Measurements from ENCODE around the gene CTRB2.

Gene CTRB2

DNA sequence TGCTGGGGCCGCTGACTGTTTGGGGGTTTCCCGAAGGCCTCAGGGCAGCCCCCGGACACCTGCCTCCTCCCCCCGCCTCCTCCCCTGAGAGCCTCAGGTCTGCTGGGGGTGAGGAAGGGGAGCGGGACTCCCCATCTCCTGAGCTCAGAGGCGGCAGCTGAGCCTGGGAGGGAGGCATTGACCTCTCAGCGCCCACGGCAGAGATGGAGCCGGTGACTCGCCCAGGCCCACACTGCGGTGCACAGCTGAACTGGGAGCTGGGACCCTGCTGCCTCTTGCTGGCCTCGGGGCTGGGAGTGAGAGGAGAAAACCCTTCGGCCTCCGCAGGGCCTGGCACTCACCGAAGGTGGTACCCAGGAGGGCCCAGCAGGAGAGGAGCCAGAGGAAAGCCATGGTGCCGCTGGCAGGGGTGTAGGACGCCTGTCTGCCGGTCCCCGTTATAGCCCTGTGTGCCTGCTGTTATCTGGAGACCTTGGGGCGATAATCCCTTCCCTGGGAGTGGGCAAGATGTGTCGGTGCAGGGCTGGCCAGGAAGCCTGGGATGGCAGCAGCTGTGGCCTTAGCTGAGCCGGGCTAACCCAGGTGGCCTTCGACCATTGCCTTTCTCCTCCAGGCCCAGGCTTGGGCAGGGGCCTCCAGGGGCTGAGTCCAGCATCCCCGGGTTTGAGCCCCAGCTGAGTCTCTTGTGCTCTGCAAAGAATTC lies at the start of gene CTRB2:
Gene CTRB2 (minus strand): TSS at position 413 of the 703 bp plus-strand sequence. CDS start 20 bp downstream, at position 393.
- no peak for DNase-seq (ENCODE audit: low read depth)

DNA sequence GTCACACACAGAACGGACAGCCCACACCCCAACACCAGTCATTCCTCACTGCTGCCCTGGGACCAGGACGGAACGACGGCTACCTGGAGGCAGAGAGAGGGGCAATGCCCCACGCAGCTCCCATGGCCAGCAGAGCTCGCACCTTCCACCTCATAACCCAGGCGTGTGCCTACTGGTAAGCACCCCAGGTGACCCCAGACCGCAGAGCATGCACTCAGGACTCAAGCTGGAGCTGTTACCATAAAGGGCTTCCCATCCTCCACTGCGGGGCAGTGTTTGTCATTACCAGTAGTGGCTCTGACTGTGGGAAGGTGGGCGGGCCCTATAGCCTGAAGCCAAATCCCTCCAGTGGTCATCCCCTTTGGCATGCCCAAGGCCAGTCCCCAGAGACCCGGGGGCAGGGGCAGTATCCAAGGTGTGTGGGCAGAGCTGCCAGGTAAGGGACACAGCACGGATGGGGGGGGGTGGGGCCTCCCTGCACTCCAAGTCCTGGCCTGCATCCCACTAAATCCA lies 49.2 kb upstream of the CTRB2 start:
- DNase-seq (ENCODE audit: low read depth): no peak

DNA sequence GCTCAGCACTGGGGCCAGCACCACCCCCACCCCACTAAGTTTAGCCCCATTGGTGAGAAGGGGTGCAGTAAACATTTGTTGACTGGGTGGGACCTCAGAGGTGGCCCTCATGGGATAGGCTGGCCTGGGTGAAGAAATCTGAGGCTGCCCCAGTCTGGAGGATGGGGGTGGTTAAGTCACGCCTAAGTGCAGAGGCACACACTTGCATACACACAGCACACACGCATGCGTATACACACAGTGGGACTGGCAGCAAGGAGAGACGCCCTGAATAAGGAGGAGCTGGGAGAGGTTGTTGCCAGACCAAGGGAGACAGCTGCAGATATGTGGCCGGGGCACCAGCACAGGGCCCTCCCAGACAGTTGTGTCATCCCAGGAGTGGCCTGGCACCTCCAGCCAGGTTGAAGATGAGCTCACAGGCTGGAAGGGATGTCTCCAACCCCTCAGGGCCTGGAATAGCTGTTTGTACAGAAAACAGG lies 47.4 kb upstream of the CTRB2 start:
- no peak for DNase-seq (ENCODE audit: low read depth)

DNA sequence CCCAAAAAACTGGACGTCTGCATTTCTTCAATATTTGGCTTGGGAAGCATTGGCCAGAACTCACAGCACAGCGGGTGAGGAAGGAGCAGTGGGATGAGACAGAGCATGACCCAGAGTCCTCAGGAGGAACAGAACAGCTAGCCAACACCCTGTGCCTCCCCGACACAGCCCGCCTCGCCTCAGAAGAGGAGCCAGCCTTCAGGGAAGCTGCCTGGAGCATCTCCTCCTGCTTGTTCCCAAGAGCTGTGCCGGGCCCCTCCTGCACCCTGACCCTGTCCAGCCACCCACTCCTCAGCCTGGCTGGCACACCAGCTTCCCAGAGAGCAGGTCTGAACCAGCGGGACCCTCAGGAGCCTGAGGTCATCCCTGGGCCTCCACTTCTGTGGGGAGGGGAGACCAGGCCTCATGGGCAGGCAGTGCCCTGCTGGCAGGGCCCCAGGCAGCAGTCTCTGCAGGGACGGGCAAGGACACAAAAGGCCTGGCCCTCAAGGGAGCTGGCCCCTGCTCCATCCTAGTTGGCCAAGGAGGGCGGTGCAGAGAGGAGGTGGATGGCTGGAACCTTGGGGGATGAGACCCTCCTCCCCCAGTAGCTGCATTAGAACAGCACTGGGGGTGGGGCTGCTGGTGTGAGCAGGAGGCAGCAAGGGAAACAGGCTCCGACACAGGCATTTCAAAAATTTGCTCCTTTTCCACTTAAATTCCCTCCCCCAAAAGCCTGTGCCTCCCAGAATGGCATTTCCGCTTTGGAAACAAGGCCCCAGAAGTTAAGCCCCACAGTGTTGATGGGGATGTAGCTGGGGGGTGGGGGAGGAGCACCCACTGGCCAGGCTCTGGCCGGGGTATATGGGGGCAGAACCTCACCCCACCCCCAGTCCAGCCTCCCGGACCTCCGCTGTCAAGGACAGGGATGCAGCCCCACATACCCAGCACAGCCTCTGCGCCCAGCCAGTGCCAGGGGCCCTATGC lies 46.3 kb upstream of the CTRB2 start:
- no peak for DNase-seq (ENCODE audit: low read depth)

DNA sequence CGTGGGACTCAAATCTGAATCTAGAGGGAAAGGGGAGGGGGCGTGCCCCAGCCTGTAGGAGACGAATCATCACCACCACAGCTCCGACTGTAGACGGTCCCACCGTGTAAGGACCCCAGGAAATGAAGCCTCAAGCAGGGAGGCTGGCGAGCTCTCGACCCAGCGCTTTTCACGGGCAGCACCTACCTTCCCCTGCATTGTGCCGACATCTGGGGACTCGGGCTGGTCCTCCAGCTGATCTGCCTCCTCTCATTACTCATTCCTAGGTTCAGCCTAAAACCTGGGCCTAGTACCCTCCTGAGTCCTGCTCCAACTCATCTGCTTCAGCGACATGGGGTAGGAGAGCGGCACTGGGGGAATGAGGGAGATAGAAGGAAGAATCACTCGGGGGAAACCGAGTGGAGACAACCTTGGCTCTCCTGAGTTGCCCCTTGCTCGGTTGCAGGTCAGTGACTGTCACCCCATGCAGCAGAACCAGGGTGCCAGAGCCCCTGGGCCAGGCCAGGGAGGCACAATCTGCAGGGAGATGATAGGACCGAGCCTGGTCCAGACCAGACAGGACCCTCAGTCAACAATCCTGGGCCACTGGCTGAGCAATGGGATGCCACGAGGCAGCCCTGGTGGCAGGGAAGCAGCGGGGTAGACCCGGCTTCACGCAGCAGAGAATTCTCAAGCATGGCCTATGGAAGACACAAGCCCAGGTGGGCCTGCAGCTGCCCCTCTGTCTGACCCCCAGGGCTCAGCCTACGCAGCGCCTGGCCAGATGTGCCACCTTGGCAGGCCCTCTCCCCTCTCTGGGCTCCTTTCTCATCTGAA lies 45.3 kb upstream of the CTRB2 start:
- no peak for DNase-seq (ENCODE audit: low read depth)

DNA sequence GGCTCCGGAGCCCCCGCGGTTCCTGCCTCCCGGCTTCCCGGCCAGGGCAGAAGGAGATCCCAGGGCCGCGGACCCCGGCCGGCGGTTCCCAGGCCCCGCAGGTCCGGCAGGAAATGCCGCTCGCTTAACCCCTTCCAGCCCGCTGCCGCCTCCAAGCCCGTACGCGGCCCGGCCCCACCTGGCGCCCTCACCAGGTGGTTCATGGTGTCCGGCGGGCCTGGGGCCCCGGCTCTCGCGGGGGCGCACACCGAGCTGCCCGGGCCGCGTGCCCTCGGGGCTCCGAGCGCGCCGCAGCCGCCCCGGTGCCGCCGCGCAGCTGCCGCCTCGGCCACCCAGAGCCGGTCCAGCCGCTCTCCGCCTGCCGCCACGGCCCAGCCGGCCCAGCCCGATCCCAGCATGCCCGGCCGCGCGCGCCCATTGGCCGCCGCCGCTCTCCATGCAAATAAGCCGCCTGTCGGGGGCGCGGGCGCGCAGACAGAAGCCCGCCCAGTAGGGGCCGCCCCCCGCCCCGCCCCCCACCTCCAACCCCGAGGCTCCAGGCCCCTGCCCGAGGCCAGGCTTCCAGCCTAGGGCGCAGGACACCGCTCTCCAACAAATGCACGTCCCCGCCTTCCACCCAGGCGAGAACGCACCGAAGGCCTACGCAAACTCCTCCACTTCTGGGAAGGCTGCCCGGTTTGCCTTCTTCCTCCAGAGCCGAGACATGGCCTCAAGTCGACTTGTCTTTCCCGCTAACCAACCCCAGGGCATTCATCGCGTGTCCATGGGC lies 44.5 kb upstream of the CTRB2 start, which contains the start of gene BCAR1:
Gene BCAR1 (minus strand): TSS at position 345 of the 769 bp plus-strand sequence. CDS start 142 bp downstream, at position 203.
- DNase-seq (ENCODE audit: low read depth): peak; percentile 62

DNA sequence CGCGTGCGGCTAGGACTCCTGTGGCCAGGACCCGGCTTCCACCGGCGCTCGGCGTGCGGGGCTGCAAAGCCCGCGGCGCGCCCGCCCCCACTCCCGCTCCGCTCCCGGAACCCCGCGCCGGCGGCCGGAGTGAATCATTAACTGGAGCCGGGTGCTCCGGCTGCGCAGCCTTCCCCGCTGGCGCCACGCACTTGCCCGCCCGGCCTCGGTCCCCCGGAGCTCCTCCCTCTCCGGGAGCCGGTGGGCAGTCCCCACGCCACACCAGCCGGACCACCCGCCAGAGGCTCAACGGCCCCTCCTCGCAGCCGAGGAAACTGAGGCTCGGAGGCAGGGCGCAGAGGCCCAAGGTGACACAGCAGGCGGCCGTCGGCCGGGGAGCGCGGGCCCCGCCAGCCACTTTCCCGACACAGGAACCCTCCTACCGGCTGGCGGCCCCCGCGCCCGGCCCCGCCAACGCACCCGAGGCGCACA lies 43.9 kb upstream of the CTRB2 start:
- no peak for DNase-seq (ENCODE audit: low read depth)

DNA sequence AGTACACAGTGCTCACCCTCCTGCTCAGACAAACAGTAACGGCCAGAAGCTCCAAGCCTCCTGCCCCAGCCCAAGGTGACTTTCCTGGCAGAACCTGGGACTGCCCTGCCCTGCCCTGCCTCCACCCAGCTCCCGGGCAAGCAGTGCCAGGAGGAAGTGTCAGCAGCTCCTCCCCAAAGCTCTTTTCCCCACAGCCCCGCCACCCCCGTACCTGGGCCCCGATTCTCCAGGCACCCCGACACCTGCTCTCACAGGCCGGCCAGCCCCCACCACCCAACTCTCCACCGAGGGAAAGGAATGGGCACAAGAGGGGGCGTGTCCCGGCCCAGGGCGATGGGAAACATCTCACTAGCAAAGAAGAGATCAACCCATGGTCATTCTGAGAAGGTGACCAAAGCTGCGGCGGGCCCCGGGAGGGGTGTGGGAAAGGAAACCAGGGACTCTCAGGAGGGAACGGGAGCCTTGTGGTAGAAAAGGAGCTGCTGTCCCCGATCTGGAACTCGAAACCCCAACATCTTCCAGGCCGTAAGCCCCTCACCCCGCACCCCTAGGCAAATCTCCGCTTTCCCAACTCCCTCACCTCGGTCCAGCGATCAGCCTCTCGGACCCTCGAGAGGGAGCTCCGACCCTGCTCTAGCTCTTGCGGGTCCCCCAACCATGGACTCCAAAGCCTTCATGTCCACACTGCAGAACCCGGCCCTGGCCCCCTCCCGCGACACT lies 43.3 kb upstream of the CTRB2 start:
- DNase-seq (ENCODE audit: low read depth): no peak

DNA sequence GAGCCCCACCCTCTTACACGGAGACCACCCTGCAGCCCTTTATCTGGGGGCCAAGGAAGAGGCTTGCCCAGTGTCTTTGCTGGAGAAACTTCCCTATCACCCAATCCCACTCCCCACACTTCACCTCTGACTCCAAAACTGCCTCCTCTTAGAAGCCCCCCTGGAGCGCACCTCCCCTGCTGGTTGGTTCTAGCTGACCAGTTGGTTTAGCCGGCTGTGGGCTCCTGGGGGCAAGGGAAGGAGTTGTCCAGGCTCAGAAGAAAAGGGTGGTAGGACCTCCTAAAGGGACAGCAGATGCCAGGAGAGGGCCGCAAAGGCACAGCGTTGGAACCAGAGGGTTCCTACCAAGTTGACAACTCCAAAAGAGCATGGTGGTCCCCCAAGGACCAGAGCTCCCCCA lies 42.5 kb upstream of the CTRB2 start:
- DNase-seq (ENCODE audit: low read depth): no peak

DNA sequence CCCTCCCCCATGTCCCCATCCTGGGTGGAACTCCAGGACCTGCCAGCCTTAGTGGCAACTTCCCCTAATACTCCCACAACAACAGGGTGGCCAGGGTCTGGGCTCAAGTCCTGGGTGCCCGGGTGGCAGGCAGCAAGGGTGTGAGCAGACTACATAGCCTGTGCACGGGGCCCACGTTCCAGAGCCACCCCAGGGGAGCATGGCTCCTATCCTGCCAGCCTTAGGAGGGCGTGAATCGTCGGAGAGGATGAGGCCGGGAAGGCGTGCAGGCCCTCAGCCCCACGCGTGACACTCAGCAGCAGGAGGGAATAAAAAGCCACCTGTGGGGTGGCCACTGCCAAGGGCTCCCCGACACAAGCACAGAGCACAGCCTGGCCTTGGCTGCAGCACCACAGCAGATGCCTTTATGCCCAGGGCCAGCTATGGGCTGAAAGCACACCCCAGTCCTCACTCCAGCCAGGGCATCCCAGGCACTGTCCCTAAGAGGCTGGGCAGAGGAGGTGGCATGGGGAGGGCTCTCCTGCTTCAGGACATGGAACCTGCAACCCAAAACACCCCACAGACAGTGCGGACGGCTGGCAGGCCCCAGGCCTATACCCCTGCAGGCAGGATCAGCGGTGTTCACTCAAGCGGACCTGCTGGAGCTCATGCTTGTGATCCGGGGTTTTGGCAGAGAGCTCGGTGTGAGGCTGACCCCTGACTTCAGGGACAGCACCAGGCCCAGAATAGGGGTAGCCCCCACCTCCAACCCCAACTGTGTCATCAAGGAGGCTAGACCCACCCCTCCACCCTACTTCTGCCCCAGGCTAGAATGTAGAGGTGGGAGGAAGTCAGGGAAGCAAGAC lies 41.8 kb upstream of the CTRB2 start:
- no peak for DNase-seq (ENCODE audit: low read depth)

DNA sequence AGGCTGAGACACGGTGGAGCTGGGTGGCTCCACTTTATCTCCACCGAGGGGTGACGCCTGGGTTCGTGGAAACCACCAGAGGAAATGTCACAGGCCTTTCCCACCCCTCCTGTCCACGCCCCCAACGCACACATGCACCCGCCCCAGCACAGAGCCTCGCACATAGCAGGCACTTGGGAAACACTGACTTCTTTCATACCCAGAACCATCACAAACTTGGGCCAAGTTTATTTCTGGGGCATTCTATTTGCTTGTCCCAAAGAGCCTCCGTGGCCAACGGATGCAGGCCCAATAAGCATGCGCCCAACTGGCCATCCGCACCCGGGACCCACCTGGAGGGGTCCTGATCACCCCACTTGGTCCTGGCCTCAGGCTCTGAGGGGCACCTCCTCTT lies 41.2 kb upstream of the CTRB2 start:
- no peak for DNase-seq (ENCODE audit: low read depth)

DNA sequence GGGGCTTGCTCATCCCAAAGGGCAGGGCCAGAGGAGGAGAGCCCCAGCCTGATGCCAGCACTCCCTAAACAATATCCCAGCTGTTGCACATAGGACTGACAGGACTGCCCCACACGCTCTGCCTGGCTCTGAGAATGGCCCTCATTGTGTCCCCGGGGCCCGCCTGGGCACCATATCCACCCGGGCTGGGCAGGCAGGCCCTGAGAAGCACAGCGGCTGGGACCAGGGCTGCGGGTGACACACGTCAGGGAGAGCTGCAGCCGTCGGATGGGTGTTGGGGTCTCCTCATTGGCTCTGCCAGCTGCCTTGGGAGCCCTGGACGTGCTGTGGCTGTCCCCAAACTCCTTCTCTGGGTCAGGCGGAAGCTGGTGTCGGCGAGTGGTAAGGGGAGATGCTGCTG lies 40.3 kb upstream of the CTRB2 start:
- no peak for DNase-seq (ENCODE audit: low read depth)

DNA sequence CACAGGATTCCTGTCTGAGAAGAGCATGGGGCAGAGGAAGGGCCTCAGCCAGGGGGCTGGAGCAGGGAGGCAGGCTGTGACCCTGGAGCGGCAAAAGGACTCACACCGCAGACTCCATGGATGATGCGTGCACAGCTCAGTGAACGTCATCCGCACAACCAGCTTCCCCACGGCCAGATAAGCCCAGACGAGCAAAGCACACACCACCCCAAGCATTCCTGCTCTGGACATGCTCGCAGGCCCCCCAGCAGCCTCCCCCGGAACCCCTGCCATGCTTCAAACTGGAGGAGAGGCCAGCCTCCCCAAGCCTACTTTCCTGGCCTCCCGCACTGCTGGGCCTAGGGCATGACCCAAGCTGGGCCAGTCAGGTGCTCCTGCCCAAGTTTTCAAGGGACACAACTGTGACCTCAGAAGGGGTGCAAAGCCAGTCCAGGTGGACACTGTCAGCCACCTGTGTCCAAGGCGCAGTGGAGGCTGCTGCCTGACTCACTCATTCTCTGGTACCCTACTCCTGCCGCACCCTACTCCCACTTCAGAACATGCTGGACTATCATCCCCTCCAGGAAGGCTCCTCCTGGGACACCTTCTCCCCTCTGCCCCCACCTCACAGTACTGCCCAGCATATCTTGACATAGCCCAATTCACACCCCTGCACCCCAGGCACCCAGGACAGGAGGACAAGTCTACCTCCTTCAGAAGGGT lies 39.7 kb upstream of the CTRB2 start:
- peak; percentile 55 for DNase-seq (ENCODE audit: low read depth)

DNA sequence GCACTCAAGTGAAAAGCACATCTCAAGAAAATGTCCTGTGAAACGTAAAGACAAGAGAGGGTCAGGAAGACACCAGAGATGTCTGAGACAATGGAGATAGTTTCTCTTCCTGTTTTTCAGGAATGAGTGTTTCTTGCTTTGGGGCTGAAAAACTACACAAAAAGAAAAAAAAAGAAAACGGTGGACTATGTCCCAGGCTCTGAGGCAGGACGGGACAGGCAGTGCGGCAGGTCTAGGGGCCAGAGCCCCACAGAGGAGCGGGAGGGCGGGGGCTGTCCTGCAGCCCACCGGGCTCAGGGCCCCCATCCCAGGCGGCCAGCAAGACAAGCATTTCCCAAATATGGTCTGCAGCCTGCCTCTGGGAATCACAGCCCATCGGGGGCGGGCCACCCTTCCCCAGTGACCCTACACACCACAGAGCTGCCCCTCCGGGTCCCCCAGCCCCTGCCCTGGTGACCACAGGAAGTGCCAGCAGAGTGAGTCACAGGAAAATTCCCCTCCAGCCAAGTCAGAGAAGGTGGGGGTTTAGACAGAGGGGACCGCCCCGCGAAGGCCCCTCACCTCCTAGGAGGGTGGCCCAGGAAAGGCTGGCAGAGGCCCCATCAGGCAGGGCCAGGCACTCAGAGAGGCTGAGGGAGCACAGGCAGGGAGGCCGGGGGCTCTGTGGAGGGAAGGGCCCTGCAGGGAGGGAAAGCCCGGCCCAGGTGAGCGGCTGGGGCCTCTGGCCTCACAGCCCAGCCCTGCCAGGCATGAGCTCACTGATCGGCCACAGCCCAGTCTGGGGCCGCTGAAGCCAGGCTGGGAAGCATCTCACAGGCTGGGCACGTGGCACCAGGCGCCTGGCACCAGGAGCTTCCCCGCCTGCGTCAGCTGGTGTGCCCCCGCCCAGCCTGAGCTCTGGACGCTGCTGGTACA lies 38.1 kb upstream of the CTRB2 start:
- DNase-seq (ENCODE audit: low read depth): peak; percentile 85

DNA sequence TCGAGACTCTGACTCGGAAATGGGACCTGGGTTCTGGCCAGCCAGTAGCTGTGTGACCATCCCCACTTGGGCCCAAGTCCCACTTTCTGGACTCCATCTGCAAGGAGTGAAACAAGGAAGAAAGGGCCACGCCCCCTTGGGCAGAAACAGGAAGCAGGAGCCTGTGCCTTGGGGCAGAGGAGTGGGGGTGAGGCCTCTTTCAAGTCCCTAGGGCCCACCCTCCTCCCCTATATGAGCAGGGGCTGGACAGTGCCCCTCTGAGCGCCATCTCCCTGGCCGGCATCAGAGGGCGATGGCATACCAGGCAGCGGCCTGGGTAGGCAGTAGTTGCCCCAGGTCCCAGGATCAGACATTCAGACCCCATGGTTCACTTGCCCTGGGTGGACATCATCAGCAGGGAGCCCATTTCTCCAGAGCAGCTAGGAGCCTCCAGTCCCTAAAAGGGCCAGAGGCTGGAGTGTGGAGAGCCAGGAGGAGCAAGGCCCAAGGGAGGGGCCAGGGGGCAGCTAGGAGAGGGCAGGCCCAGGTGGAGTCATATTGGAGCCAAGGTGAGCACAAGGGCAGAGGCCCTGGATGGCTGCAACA lies 37.4 kb upstream of the CTRB2 start:
- DNase-seq (ENCODE audit: low read depth): no peak

DNA sequence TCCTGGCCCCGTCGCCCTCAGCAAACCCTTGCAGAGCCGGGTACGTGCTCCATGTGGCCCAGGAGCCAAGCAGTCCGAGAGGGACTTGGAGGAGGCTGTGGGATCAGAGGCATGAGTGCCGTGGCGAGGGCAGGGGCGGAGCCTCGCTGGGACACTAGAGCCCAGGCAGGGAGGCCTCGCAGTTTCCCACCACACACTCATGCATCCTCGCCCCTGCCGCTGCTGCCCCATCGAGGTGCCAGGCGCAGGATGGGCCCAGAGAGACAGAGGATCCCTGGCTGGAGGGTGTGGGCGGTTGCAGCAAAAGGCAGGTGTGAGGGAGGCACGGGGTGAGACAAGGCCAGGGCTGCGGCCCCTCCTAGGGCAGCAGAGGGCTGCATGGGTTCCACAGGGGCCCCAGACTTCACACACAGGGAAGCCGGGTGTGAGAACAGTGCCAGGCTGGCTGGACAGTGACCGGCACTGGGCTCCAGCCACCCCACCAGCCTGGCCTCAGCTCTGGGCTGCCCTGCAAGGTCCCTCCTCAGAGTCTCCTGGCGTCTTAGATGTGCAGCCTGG lies 36.8 kb upstream of the CTRB2 start:
- DNase-seq (ENCODE audit: low read depth): no peak
